IMR-90 (cell line): ENCODE measurements around the gene RNF123.
"Not testable (repeated sequence)": the region's sequence is repeated elsewhere in the genome, so short reads cannot be mapped to it uniquely, and the experiment has no call there.

Experiments used
- MXI1 ChIP-seq: IDR thresholded peaks from 2 replicates; pipeline ENCODE4 v1.6.1; 2012; ENCODE audit warnings: low read depth, mild to moderate bottlenecking, low read length, moderate library complexity, borderline replicate concordance
- POLR2A ChIP-seq: IDR thresholded peaks from 2 replicates; pipeline ENCODE4 v1.6.1; 2012; ENCODE audit warnings: mild to moderate bottlenecking, low read depth, low read length
- RAD21 ChIP-seq: IDR thresholded peaks from 2 replicates; pipeline ENCODE4 v1.6.1; 2012; ENCODE audit warnings: low read length, improper control_type of control experiment
- SMC3 ChIP-seq: fragments of 150-350 bp; IDR thresholded peaks from 2 replicates; pipeline ENCODE4 v1.6.1; 2016; ENCODE audit warnings: low read depth, mild to moderate bottlenecking, antibody characterized with exemption, low read length, moderate library complexity
- TF ChIP-seq, protein P1 (sequence below): conservative IDR thresholded peaks from 2 replicates; pipeline ENCODE4 v1.5.1; 2012; ENCODE audit warnings: mild to moderate bottlenecking, low read depth, low read length, improper control_type of control experiment

DNA sequence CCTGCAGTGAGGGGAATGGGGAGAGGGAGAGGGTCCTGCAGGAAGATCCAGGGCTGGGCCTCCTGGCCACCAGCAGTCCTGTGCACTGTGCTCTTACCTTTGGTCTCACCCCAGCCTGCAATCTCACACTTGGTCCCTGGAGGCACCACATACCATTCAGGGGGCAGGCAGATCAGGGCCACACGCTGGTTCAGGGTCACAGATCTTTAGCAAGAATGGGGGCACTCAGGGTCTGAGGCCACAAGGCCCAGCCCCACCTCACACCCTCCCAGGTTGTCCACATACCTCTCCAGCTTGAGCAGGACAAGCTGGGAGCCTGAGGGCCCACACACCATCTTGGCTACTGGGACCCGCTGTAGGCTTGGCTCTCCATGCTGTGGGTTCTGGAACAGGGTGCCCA is 4.9 kb upstream of the RNF123 start:
- TF ChIP-seq, protein P1, sequence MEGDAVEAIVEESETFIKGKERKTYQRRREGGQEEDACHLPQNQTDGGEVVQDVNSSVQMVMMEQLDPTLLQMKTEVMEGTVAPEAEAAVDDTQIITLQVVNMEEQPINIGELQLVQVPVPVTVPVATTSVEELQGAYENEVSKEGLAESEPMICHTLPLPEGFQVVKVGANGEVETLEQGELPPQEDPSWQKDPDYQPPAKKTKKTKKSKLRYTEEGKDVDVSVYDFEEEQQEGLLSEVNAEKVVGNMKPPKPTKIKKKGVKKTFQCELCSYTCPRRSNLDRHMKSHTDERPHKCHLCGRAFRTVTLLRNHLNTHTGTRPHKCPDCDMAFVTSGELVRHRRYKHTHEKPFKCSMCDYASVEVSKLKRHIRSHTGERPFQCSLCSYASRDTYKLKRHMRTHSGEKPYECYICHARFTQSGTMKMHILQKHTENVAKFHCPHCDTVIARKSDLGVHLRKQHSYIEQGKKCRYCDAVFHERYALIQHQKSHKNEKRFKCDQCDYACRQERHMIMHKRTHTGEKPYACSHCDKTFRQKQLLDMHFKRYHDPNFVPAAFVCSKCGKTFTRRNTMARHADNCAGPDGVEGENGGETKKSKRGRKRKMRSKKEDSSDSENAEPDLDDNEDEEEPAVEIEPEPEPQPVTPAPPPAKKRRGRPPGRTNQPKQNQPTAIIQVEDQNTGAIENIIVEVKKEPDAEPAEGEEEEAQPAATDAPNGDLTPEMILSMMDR = not testable (repeated sequence)
- TF ChIP-seq RAD21, POLR2A, SMC3, MXI1: not testable (repeated sequence)
